HG03521 (cell line): ENCODE data around the gene FHL3.
A peak's percentile ranks its signal among the peaks of the same experiment; 100 is the strongest.

Source experiments
- ATAC-seq: cut with Tn5 transposase; IDR thresholded peaks from one replicate; pipeline ENCODE4 v1.9.1; 2021; ENCODE audit warnings: mild to moderate bottlenecking, moderate library complexity; ENCODE audit not compliant: unreplicated experiment

Gene FHL3

DNA sequence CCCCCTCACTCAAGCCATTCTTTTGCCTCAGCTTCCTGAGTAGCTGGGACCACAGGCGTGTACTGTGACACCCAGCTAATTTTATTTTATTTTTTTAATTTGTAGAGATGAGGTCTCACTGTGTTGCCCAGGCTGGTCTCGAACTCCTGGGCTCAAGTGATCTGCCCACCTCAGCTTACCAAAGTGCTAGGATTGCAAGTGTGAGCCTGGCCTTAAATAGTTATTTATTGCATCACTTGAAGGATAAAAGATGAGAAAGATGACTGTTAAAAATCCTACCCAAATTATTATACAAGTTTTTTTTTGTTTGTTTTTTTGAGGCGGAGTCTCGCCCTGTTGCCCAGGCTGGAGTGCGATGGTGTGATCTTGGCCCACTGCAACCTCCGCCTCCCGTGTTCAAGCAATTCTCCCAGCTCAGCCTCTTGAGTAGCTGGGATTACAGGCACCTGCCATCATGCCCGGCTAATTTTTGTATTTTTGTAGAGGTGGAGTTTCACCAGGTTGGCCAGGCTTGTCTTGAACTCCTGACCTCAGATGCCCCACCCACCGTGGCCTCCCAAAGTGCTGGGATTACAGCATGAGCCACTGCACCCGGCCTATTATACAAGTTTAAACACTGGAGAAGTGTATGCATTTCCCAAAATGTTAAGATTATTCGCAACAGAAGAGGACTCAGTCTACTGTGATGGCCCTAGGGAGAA, 9.6 kb upstream of the FHL3 start:
- no peak for ATAC-seq

DNA sequence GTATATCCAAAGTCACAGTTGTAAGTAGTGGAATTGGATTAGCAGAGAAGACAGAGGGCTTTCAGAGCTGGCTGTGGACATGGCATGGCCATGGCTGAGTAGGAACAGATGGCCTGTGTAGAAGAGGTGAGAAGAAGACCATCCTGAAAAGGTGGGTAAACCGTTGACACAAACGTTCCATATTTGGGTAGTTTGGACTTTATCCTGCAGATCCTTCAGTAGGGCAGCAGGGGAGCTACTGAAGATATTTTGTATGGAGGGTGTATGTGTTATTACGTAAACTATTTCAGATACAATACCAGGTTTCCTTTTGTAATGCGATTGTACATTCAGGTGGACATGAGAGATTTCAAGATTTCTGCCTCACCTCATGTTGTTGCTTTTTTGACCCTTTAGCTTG, 8.9 kb upstream of the FHL3 start:
- ATAC-seq = no peak

DNA sequence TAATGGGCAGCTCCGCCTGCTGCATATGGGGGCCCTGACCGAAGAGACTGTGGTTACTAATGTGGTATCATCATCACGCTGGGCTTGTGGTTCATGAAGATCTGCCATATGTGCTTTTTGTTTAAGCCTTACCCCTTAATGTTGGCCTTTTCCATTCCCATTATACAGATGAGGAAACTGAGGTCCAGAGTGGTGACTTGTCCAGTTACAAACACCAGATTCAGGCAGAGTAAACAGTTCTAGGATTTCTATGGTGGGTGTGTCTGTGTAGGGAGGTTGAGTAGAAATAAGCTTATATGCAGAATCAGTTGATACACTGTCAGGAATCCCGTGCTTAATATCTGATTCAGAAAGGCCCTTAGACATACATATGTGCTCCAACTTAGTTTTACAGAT, 7.9 kb upstream of the FHL3 start:
- no peak for ATAC-seq

DNA sequence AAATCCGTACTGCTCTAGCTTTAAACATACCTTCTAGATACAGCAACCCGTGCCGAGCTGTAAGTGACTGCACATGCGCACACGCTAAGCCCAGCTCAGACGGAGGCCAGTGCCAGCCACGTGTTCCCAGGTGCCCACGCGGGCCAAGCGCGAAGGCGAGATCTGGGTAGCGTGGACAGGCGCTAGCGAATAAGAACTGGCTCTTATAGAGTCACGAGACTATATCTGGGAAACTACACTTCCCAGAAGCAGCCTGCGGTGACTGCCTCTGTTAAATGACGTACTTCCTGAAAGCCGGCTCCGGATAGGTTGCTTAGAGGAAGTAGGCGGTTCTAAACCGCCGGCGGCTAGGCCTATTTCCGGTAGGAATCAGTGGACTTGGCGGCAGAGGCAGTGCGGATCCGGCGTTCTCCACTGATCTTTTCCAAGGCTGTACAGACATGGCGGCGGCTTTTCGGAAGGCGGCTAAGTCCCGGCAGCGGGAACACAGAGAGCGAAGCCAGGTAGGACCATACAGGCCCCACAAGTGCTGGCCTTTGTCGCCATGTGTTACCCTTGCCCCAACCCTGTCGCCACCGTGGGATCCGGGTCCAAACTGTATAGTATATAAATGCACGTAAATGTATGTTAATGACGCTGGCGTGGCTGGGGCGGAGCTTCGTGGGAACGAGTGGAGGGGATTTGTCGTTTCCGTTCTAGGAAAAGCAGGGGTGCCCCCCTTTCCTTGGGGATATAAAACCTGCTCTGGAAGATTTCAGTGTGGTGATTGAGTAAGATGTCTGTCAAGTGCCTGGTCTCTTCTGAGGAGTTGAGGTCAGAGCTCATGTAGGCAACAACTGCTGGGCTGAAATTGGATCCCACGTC, 7.3 kb upstream of the FHL3 start, which contains the start of gene UTP11:
Gene UTP11 (plus strand): TSS at position 372 of the 864 bp plus-strand sequence. CDS start 69 bp downstream, at position 441.
- ATAC-seq = peak; percentile 96

DNA sequence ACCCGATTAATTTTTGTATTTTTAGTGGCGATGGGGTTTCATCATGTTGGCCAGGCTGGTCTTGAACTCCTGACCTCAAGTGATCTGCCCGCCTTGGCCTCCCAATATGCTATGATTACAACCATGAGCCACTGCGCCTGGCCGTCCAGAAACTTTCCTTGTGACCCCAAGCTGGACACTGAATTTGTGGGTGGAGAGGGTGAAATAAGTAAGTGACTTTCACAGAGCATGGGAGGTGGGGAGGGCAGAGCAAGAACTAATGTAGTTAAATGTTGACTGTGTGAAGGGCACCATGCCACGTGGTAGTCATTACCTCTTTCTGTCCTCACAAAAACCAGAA, 4.5 kb upstream of the FHL3 start:
- ATAC-seq = no peak

DNA sequence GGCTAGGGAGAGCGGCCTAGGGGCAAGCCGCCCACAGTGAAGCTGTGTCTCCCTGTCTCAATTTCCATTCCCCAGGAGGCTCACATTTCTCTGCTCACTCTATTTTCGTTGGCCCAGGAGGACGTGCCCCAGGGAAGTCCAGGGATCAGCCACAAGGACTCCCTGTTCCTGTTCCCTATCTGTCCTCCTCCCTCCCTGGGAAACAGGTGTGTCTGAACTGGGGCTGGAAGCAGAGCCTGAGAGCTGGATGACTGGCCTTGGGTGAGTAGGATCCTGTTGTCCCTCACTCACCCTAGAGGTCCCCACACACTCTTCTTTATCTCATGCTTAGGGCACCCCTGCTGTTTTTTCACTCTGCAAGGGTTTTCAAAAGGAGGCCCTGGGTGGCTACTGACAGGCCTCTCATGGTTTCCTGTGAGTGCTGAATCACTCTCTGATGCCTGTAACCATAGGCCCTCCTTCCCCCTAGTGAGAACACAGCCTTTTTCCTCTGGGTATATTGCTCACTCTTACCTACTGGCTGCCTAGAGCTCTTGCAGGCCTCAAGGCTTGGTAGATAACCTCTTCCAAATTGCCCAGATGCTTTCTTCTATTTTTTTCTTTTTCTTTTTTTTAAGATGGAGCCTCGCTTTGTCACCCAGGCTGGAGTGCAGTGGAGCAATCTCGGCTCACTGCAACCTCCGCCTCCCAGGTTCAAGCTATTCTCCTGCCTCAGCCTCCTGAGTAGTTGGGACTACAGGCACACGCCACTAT, 4.0 kb upstream of the FHL3 start:
- no peak for ATAC-seq

DNA sequence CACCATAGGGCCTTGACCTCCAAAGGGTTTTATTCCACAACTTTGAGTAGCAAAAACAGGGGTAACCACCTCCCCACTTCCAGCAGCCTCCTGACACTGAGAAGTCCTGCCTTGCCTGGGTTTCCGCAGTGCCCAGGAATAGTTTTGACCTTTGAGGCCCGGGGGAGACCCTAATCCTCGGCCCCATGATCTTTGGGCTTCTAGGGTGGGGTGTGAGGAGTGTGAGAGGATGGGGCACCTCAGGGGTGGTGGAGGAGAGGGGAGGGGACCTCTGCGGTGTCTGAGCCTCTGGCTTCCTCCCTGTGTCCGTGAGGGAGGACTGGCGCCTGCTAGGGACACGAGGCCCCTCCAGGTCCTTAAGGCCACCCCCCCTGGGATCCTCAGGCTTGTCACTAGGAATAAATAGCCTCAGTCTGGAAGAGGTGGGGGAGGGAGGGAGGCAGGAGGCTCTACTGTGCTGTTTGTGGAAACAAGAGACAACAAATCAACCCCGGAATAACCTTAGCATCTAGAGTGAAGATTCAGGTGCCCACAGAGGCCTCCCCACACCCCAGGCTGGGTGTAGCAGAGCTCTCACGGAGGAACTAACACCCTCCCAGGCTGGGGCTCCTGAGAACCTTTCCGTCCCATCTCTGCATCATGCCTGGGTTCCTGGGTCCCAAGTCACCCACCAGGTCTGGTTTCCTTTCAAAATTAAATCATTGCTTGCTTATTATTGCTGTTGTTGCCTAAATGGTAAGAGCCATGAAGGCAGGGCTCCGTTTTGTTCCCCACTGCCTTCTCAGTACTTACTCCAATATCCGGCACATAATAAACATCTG, 904 bp upstream of the FHL3 start:
- no peak for ATAC-seq

DNA sequence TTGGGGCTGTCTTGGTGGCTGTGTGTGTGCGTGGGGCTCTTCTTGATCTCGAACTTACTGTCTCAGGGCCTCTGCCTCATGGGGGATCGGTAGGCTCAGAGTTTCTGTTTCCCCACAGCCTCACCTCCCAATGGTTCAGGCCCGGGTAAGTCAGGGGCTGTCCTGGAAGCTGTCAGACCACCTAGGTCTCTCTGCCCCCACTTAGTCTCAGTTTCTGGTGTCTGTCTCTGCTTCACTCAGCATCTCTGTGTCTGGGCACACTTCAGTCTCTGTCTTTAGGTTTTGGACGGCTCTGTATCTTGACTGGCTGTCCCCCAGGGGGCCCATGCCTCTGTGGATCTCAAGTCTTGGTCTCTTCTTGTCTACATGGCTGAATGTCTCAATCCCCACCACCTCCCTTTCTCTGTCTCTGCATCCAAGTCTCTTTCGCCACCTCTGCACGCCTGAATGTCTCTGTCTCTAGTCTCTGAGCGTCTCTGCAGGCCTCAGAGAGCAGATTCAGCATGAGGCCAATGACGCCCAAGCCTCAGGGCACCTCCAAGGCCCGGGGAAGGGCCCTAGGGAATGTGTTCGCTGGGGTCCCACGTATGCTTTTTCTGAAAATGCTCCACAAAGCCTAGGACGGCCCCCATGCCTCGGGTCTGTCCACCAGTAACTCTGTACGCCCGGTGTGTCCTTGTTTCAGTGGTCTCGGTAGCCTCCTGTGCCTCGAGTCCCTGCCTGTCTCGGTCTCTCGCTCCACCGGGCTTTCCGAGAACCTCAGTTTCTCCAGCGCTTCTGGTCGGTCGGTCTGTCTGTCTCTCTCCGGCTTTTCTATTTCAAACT, 818 bp downstream of the FHL3 start:
- ATAC-seq = no peak

DNA sequence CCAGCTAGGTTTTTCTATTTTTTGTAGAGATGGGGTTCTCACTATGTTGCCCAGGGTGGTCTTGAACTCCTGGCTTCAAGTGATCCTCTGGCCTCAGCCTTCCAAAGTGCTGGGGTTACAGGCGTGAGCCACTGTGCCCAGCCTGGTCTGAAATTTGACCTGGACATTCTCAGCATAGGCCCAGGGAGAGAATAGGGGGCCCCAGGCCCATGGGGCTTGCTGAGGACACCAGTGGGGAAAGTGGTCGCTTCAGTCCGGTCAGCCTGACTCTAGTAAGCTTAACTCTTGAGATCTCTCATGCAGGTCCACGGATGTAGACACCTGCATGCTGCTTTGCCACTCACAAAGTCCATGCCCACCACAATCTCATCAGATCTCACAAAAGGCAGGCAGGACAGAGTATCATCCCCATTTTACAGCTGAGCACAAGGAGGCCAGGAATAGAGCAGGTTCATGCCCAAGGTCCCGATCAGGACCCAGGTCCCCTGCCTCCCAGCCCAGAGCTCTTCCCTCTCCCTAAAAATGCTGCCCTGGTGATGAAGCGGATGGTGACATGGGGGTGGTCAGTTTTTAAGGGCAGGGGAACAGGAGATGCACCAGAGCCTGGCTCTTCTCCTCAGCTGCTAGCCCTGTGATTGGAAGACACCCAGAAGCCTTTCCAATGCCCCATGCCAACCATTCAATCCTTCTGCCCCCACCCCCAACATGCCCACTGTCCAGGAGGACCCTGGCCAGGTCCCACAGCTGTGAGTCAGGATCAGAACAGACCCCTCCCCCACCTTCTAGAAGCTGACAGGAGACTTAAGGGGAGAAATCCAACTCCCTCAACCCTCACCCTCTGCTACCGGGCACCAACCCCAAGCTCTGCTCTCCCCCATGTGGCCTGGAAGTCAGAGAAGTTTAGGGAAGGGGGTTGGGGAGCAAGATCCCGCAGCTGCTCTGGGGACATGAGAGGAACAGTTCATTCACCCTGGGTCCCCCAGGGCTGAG, 1.8 kb downstream of the FHL3 start:
- no peak for ATAC-seq

DNA sequence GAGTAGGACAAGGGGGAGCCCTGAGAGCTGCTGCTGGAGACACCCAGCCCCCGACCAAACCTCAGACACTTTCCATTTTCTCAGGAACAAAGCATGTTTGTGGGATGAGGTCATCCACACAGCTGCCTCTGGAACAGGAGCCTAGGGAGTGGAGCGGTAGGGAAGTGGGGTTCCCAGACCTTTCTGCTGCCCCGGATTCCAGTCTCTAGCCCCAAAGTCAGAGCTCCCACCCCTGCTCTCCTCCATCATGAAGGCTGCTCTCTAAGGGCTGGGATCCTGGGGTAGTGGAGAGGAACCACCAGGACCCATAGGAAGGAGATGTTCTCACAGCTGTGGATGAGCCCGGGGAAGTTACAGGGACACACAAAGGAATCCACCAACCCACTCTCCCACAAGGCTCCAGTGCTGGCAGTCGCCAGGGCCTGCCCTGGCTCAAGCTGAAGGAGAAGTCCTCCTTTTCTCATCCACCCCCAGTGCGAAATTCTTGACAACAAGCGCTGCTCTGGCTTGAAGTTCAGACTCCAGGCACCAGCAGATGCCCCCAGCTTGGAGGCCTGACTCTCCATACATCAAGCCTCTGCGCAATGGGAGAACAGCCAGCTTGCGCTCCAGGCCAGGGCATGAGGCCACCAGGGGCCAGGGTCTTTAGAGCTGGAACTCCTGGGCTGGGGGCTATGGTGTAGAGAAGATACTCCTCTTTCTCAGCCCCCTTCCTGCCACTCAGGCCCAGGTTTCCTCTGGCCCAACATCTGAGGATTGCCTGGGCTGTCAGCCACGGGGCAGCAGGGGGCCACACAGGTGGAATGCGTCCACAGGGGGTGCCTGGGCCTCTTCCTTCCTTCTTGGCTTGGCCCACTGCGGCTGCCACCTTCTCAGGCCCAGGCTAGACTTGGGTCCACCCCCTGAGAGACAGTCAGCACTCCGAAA, 4.5 kb downstream of the FHL3 start:
- ATAC-seq = no peak

DNA sequence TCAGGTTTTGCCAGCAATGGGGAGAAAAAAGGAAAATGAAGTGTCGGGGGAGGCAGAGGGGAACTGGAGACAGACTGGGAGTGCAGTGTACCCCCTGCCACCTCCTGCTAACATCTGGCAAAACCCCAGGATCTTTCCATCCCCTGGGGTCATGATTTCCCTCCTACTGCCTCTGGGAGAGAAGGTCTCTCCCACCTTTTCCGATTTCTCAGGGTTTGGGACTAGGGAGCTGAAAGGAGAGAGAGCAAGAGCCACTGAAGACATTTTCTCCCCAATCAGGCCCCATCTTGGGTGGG, 5.1 kb downstream of the FHL3 start:
- no peak for ATAC-seq

DNA sequence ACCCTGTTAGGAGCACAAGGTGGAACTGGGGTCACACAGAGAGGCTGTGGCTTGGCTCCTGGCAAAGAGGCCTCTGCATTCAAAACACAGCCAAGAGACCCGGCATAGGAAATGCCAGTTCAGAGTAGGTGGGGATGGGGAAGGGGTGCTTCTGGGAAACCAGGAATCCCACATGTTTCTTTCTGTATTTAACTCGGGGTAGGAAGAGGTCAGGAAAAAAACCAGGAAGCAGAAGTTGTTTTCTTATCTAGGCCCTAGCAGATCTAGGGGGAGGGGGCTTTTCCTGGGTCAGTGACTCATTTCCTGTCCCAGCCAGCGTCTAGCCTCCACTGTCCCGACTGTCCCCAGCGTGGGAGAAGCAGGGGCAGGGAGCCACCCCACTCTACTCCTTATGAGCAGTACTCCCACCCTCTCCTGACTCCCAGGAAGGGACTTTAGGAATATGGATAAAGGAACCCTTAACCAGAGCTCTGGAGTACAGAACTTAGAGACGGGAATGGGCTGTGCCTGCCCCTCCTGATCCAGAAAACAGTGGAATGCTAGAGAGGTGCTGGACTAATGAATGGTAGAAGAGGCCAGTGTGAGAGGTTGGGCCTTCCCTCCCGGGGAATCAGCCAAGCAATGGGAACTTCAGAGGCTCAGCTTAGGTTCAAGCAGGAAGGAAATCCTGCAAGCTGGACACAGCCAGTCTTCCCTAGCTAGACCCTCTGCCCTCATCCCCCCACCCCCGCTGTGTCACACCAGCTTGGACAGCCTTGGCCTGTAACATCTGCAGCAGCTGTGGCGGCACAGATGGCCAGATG, 5.7 kb downstream of the FHL3 start:
- ATAC-seq = no peak

DNA sequence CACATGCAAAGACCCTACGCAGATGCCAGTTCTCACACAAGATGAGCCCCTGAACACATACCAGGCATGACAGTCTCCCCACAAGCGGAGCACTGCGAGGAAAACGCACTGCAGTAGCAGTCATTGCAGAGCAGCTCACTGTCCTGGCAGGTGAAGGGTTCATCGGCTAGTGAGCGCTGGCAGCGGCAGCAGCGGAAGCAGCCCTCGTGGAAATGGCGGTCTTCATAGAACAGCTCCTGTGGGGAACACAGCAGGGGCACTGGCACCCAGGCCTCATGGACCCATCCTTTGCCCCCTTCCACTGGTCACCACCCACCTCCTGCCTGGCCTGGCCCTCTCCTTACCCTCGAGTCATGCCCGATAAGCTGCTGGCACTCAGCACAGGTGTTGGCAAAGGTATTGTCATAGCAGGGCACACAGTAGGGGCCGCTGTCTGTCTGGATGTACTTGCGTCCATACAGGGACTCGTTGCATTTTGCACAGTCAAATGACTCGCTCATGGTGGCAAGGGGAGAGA, 6.3 kb downstream of the FHL3 start:
- ATAC-seq = no peak

DNA sequence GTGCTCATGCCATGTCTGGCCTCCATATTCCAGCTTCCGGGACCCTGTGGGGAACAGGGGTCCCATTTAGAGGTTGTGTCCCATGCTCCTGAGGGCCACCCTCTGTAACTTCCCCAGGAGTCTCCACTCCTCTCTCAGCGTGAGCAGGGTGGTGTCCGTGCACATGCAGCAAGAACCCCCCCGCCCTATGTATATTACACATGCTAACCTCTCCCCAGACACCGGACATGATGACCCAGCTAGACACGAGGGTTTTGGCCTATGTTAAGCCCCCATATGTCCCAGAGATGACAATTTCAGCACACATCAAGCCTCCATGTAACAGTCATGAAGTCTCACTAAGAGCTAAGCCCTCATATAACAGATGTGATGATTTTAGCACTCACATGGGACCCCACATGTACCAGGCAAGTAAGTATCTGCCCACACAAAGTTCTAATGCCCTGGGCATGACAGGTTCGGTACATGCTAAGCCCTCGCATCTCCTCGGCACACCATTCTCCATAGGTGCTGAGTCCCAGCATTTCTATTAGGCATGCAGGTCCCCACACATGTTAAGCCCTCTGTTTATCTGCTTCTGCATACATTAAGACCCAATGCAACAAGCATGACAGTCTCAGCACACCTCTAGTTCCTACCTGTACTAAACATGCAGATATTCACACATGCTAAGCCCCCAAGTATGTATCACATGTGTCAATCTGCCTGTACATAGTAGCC, 7.1 kb downstream of the FHL3 start:
- ATAC-seq = no peak

DNA sequence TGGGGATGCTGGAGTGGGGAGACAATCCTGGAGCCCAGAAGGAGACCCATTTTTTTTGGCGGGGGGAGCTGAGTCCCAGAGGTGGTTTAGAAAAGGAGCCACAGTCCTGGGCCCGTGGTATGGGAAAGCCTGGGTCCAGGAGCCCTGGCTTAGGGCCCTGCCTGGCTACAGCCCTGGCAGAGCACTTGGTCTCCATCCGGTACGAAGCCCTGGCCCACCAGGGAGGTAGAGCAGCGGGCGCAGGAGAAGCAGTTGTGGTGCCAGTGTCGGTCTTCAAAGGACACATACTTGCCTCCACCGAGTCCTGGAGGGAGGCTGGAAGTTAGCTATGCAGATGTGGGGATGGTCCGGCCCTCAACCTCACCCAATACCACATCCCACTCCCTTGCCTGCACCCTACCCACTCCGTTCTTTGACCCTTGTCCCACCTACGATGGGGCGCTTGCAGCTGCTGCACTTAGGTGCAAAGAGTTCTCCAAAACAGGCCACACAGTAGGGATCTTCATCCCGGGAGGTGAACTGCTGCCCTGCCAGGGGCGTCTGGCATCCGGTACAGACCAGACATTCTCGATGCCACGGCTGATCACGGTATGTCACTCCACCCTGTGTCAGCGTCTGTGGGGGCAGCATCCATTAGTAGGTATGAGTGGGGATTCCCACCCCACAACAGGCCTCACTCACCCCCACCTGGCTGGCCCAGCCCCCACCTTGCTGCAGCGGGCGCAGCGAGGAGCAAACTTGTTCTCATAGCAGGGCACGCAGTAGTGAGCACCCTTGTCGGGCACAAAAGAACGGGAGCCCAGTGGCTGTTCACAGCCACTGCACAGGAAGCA, 7.8 kb downstream of the FHL3 start:
- ATAC-seq = no peak
